ENCODE data around the gene SNW1. TPM values are rescaled to one million over a fixed set of nuclear protein-coding genes. Genes with fewer than 3 reads are reported as not detected.

SNW1 gene
- total and polyA plus RNA-seq, 7 experiments from 2014 or later: 59.6 to 108 (median 89.1) TPM

GRCh38 chr14:77738559-77739250 lies 22.3 kb downstream of the SNW1 start:
- ChIA-PET POLR2A (interaction anchor here (0.8 kb wide), 1 partner anchor 33 kb away, joined by 3 read pairs; no protein-coding TSS in a partner anchor), CTCF (interaction anchor here (0.7 kb wide), 1 partner anchor 798 kb away, joined by 3 read pairs; no protein-coding TSS in a partner anchor)
- Mint-ChIP-seq H3K36me3 (peaks cover 3 to 40% (median 15%) of the 10 kb centered on the region in 5 donors), H3K4me1 (peaks cover 11 to 27% (median 21%) of the 10 kb centered on the region in 7 donors), H3K27ac (peak overlapping the region in 1 of 9 donors; percentile 34), H3K27me3 (no peaks in the 10 kb centered on the region), H3K4me3 (no peak overlapping the region), H3K9me3 (peaks cover 0 to 1% (median 0%) of the 10 kb centered on the region in 11 donors)
- DNase-seq: no peak
- ATAC-seq: peak; percentile 59
- H3K27me3 ChIP-seq (ENCODE audit: control insufficient read depth in 2 of 2, insufficient read depth in 2 of 2, low read length in 2 of 2): no peaks in the 10 kb centered on the region
- H3K36me3 ChIP-seq (ENCODE audit: control insufficient read depth in 2 of 3, insufficient read depth in 3 of 3, low read length in 3 of 3): peaks cover 18 to 50% (median 34%) of the 10 kb centered on the region in 3 experiments
- H3K4me1 ChIP-seq (ENCODE audit: control insufficient read depth in 2 of 2, insufficient read depth in 2 of 2, low read length in 2 of 2): peaks cover 0 to 9% of the 10 kb centered on the region in 2 donors
- H3K4me3 ChIP-seq (ENCODE audit: low read length): no peak overlapping the region
- intact Hi-C loops (cut with micrococcal nuclease): no loop called here
- no peak overlapping the region for H3K27ac ChIP-seq (ENCODE audit: low read depth, low read length)
- H3K9me3 ChIP-seq (ENCODE audit: control insufficient read depth in 2 of 3, low read length in 3 of 3): no peaks in the 10 kb centered on the region

GRCh38 chr14:77730976-77731497 lies 29.9 kb downstream of the SNW1 start:
- Histone ChIP-seq H3K4me3 (ENCODE audit: low read length) (no peak overlapping the region), H3K9me3 (ENCODE audit: control insufficient read depth in 2 of 3, low read length in 3 of 3) (no peaks in the 10 kb centered on the region), H3K4me1 (ENCODE audit: control insufficient read depth in 2 of 2, insufficient read depth in 2 of 2, low read length in 2 of 2) (no peaks in the 10 kb centered on the region), H3K27me3 (ENCODE audit: control insufficient read depth in 2 of 2, insufficient read depth in 2 of 2, low read length in 2 of 2) (no peaks in the 10 kb centered on the region), H3K27ac (ENCODE audit: low read depth, low read length) (no peak overlapping the region), H3K36me3 (ENCODE audit: control insufficient read depth in 2 of 3, insufficient read depth in 3 of 3, low read length in 3 of 3) (peaks cover 42 to 95% (median 80%) of the 10 kb centered on the region in 3 experiments)
- peak overlapping the region in 6 of 9 donors; percentile 32 to 81 (median 50) for H3K27ac Mint-ChIP-seq
- CTCF ChIA-PET: no interaction called here
- DNase-seq: no peak
- ATAC-seq: no peak
- peaks cover 0 to 15% (median 3%) of the 10 kb centered on the region in 7 donors for H3K4me1 Mint-ChIP-seq
- no peak overlapping the region for H3K4me3 Mint-ChIP-seq
- POLR2A ChIA-PET: interaction anchor here (0.8 kb wide), 1 partner anchor 886 kb away, joined by 5 read pairs; no protein-coding TSS in a partner anchor
- no peaks in the 10 kb centered on the region for H3K27me3 Mint-ChIP-seq
- intact Hi-C loops (cut with micrococcal nuclease): no loop called here
- peaks cover 12 to 66% (median 39%) of the 10 kb centered on the region in 5 donors for H3K36me3 Mint-ChIP-seq
- peaks cover 0 to 1% (median 0%) of the 10 kb centered on the region in 11 donors for H3K9me3 Mint-ChIP-seq

GRCh38 chr14:77722301-77722700 lies 38.7 kb downstream of the SNW1 start:
- POLR2A ChIA-PET: no interaction called here
- Histone ChIP-seq H3K9me3 (ENCODE audit: control insufficient read depth in 2 of 3, low read length in 3 of 3) (no peaks in the 10 kb centered on the region), H3K36me3 (ENCODE audit: control insufficient read depth in 2 of 3, insufficient read depth in 3 of 3, low read length in 3 of 3) (peaks cover 17 to 93% (median 41%) of the 10 kb centered on the region in 3 experiments), H3K27me3 (ENCODE audit: control insufficient read depth in 2 of 2, insufficient read depth in 2 of 2, low read length in 2 of 2) (no peaks in the 10 kb centered on the region), H3K27ac (ENCODE audit: low read depth, low read length) (no peak overlapping the region), H3K4me1 (ENCODE audit: control insufficient read depth in 2 of 2, insufficient read depth in 2 of 2, low read length in 2 of 2) (no peaks in the 10 kb centered on the region), H3K4me3 (ENCODE audit: low read length) (no peak overlapping the region)
- intact Hi-C loops (cut with micrococcal nuclease): loop anchor here in 1 of 2 donors (5.0 kb wide), 1 partner anchor 35 kb away; no protein-coding TSS in a partner anchor
- DNase-seq: no peak
- peak overlapping the region in 2 of 9 donors; percentile 49 to 67 for H3K27ac Mint-ChIP-seq
- peaks cover 0 to 6% (median under 1%) of the 10 kb centered on the region in 7 donors for H3K4me1 Mint-ChIP-seq
- H3K27me3 Mint-ChIP-seq: no peaks in the 10 kb centered on the region
- CTCF ChIA-PET: no interaction called here
- H3K4me3 Mint-ChIP-seq: no peak overlapping the region
- H3K36me3 Mint-ChIP-seq: peaks cover 18 to 61% (median 36%) of the 10 kb centered on the region in 5 donors
- peaks cover 0 to 1% (median 0%) of the 10 kb centered on the region in 11 donors for H3K9me3 Mint-ChIP-seq
- ATAC-seq: no peak

GRCh38 chr14:77721437-77721836 lies 39.5 kb downstream of the SNW1 start:
- CTCF ChIA-PET: no interaction called here
- H3K27ac Mint-ChIP-seq: peak overlapping the region in 1 of 9 donors; percentile 38

GRCh38 chr14:77717608-77718305 lies 43.2 kb downstream of the SNW1 start:
- Histone ChIP-seq H3K27me3 (ENCODE audit: control insufficient read depth in 2 of 2, insufficient read depth in 2 of 2, low read length in 2 of 2) (no peaks in the 10 kb centered on the region), H3K27ac (ENCODE audit: low read depth, low read length) (peak overlapping the region; percentile 14), H3K9me3 (ENCODE audit: control insufficient read depth in 2 of 3, low read length in 3 of 3) (no peaks in the 10 kb centered on the region), H3K36me3 (ENCODE audit: control insufficient read depth in 2 of 3, insufficient read depth in 3 of 3, low read length in 3 of 3) (peaks cover 15 to 90% (median 32%) of the 10 kb centered on the region in 3 experiments), H3K4me1 (ENCODE audit: control insufficient read depth in 2 of 2, insufficient read depth in 2 of 2, low read length in 2 of 2) (no peaks in the 10 kb centered on the region), H3K4me3 (ENCODE audit: low read length) (no peak overlapping the region)
- Mint-ChIP-seq H3K27me3 (no peaks in the 10 kb centered on the region), H3K4me1 (peaks cover 2 to 18% (median 5%) of the 10 kb centered on the region in 7 donors), H3K4me3 (no peak overlapping the region), H3K36me3 (peaks cover 11 to 49% (median 30%) of the 10 kb centered on the region in 5 donors), H3K27ac (peak overlapping the region in 3 of 9 donors; percentile 32 to 56 (median 45)), H3K9me3 (no peaks in the 10 kb centered on the region)
- ChIA-PET CTCF (interaction anchor here (0.7 kb wide), 1 partner anchor 18 kb away, joined by 3 read pairs; no protein-coding TSS in a partner anchor), POLR2A (interaction anchor here (0.6 kb wide), 1 partner anchor 8 kb away, joined by 3 read pairs; no protein-coding TSS in a partner anchor)
- ATAC-seq: no peak
- DNase-seq: no peak
- intact Hi-C loops (cut with micrococcal nuclease): no loop called here

More at GRCh38 chr14:77721437-77721836, 39.5 kb downstream of the SNW1 start:
- ATAC-seq (no peak), DNase-seq (no peak)
- H3K27me3 Mint-ChIP-seq: no peaks in the 10 kb centered on the region
- no peak overlapping the region for H3K4me3 Mint-ChIP-seq
- H3K36me3 Mint-ChIP-seq: peaks cover 16 to 54% (median 34%) of the 10 kb centered on the region in 5 donors
- peaks cover 0 to 6% (median 0%) of the 10 kb centered on the region in 7 donors for H3K4me1 Mint-ChIP-seq
- Histone ChIP-seq H3K9me3 (ENCODE audit: control insufficient read depth in 2 of 3, low read length in 3 of 3) (no peaks in the 10 kb centered on the region), H3K36me3 (ENCODE audit: control insufficient read depth in 2 of 3, insufficient read depth in 3 of 3, low read length in 3 of 3) (peaks cover 17 to 93% (median 34%) of the 10 kb centered on the region in 3 experiments), H3K4me3 (ENCODE audit: low read length) (no peak overlapping the region), H3K4me1 (ENCODE audit: control insufficient read depth in 2 of 2, insufficient read depth in 2 of 2, low read length in 2 of 2) (no peaks in the 10 kb centered on the region), H3K27ac (ENCODE audit: low read depth, low read length) (no peak overlapping the region), H3K27me3 (ENCODE audit: control insufficient read depth in 2 of 2, insufficient read depth in 2 of 2, low read length in 2 of 2) (no peaks in the 10 kb centered on the region)
- intact Hi-C loops (cut with micrococcal nuclease): loop anchor here in 1 of 2 donors (5.0 kb wide), 1 partner anchor 36 kb away; no protein-coding TSS in a partner anchor
- POLR2A ChIA-PET: no interaction called here
- H3K9me3 Mint-ChIP-seq: peaks cover 0 to under 1% (median 0%) of the 10 kb centered on the region in 11 donors

- no peak overlapping the region for H3K4me3 ChIP-seq (ENCODE audit: low read length)
- H3K27me3 ChIP-seq (ENCODE audit: control insufficient read depth in 2 of 2, insufficient read depth in 2 of 2, low read length in 2 of 2): no peaks in the 10 kb centered on the region
- ATAC-seq (no peak), DNase-seq (no peak)
- intact Hi-C loops (cut with micrococcal nuclease): no loop called here
- Mint-ChIP-seq H3K9me3 (no peaks in the 10 kb centered on the region), H3K4me3 (no peak overlapping the region), H3K36me3 (peaks cover 5 to 32% (median 26%) of the 10 kb centered on the region in 5 donors), H3K27me3 (no peaks in the 10 kb centered on the region), H3K27ac (peak overlapping the region in 7 of 9 donors; percentile 18 to 72 (median 33)), H3K4me1 (peaks cover 5 to 26% (median 12%) of the 10 kb centered on the region in 7 donors)
- peaks cover 0 to 2% of the 10 kb centered on the region in 2 donors for H3K4me1 ChIP-seq (ENCODE audit: control insufficient read depth in 2 of 2, insufficient read depth in 2 of 2, low read length in 2 of 2)
- CTCF ChIA-PET: no interaction called here
- H3K27ac ChIP-seq (ENCODE audit: low read depth, low read length): no peak overlapping the region
- peaks cover 14 to 88% (median 27%) of the 10 kb centered on the region in 3 experiments for H3K36me3 ChIP-seq (ENCODE audit: control insufficient read depth in 2 of 3, insufficient read depth in 3 of 3, low read length in 3 of 3)
- H3K9me3 ChIP-seq (ENCODE audit: control insufficient read depth in 2 of 3, low read length in 3 of 3): no peaks in the 10 kb centered on the region
- POLR2A ChIA-PET: no interaction called here
Observed at GRCh38 chr14:77714926-77715325, 46.0 kb downstream of the SNW1 start.
